WERI-Rb-1 (cell line): Measurements from ENCODE around the gene GIMAP8.

Source experiments
- DNase-seq: peaks from one replicate; pipeline ENCODE4 v3.0.0-alpha.2; 2020
- H3K27ac ChIP-seq: fragments of 250-450 bp; sonication (Bioruptor Pico); 2 replicates; pipeline ENCODE4 v1.5.1; 2020; ENCODE audit warnings: mild to moderate bottlenecking, moderate library complexity
- H3K27me3 ChIP-seq: fragments of 250-450 bp; sonication (Bioruptor Pico); 2 replicates; pipeline ENCODE4 v1.5.1; 2021; ENCODE audit warnings: mild to moderate bottlenecking, low read depth, moderate library complexity; ENCODE audit not compliant: insufficient read depth, severe bottlenecking
- H3K36me3 ChIP-seq: fragments of 250-450 bp; sonication (Bioruptor Pico); 2 replicates; pipeline ENCODE4 v1.5.1; 2020; ENCODE audit warnings: mild to moderate bottlenecking, moderate library complexity
- H3K4me3 ChIP-seq: 2 replicates; pipeline ENCODE4 v1.5.1; 2011; ENCODE audit warnings: low read depth, mild to moderate bottlenecking, control low read depth, low read length
- H3K9me3 ChIP-seq: fragments of 250-450 bp; sonication (Bioruptor Pico); 2 replicates; pipeline ENCODE4 v1.5.1; 2021; ENCODE audit warnings: mild to moderate bottlenecking, moderate library complexity; ENCODE audit not compliant: severe bottlenecking
- CTCF ChIP-seq: IDR thresholded peaks from 2 replicates; pipeline ENCODE4 v1.5.1; 2011; ENCODE audit warnings: low read depth, mild to moderate bottlenecking, control low read depth, inconsistent platforms, low read length

Gene GIMAP8

GRCh38 chr7:150410680-150411346 is 39.6 kb upstream of the GIMAP8 start:
- Histone ChIP-seq H3K36me3 (peaks cover 15% of the 10 kb centered on the region), H3K4me3 (no peak overlapping the region), H3K27me3 (no peaks in the 10 kb centered on the region), H3K9me3 (no peaks in the 10 kb centered on the region), H3K27ac (no peak overlapping the region)
- TF ChIP-seq CTCF: no peak
- no peak for DNase-seq

DNA sequence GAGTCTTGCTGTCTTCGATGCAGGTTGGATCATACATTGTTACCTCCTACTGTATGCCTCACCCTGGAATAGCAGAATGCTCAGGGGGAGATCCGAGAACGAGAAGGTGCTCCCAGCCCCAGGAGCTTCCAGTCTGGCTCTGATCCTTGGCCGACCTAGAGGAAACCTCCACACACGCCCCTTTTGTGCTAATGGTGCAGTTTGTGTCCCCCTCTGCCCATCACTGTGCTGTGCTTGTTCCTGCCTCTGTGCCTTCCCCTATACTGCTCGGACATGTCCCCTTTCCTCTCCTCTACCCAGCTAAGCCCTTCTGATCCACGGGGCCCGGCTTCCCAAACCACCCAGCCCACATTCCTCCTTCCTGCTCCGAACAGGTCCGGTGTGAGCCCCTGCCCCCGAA is 38.8 kb upstream of the GIMAP8 start:
- Histone ChIP-seq H3K4me3 (no peak overlapping the region), H3K36me3 (peaks cover 15% of the 10 kb centered on the region), H3K27ac (no peak overlapping the region), H3K27me3 (no peaks in the 10 kb centered on the region), H3K9me3 (no peaks in the 10 kb centered on the region)
- no peak for TF ChIP-seq CTCF
- DNase-seq: no peak

GRCh38 chr7:150412016-150412415 is 38.4 kb upstream of the GIMAP8 start:
- Histone ChIP-seq H3K27me3 (no peaks in the 10 kb centered on the region), H3K9me3 (no peaks in the 10 kb centered on the region), H3K36me3 (peaks cover 15% of the 10 kb centered on the region), H3K4me3 (no peak overlapping the region), H3K27ac (no peak overlapping the region)
- no peak for TF ChIP-seq CTCF
- no peak for DNase-seq

DNA sequence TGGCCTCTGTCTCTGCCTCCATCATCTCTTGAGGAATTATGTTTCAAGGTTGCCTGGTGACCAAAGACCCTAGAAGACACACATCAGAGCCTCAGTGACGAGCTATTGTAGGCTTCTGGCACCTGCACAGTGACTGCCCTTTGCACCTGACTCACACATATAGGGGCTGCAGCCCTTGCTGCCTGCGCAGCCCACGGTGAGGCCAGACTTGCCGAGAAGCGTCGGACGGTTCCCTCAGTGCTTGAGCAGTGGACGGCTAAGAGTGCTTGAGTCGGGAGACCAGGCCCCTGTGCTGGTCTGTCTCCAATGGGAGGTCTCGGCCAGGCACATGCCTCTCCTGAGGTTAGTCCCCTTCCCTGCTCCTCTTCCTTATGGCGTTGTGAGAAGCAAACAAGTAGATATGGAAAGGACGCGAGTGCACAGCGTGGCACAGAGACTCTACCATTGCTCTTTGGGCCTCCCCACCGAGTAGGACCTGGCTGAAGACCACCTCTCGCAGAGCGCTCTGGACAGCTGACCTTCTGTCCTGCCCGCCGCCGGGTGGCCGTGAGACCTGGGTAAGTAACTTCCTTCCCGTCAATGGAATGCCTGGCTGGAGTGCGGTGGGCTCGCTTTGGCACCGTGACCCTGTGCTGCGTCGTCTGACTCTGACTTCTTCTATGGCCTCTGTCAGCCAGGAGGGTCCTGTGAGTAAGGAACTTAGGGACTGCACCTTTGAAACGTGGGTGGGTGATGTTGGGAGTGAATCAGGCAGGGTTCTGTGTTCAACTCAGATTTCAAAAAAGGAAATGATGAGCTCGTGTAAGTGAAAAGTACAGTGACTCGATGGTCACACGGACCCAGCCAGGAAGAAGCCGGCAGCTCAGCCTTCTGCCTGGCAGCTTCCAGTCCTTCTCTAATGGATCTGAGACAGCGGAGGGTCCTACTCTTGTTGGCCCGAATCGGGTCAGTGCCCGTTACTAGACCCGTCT is 37.6 kb upstream of the GIMAP8 start:
- no peak for TF ChIP-seq CTCF
- peaks cover 15% of the 10 kb centered on the region for H3K36me3 ChIP-seq
- H3K9me3 ChIP-seq: no peaks in the 10 kb centered on the region
- H3K27ac ChIP-seq: no peak overlapping the region
- no peaks in the 10 kb centered on the region for H3K27me3 ChIP-seq
- no peak overlapping the region for H3K4me3 ChIP-seq
- DNase-seq: no peak

- H3K27me3 ChIP-seq: no peaks in the 10 kb centered on the region
- no peak overlapping the region for H3K27ac ChIP-seq
- no peak for DNase-seq
- peaks cover 14% of the 10 kb centered on the region for H3K36me3 ChIP-seq
- H3K4me3 ChIP-seq: no peak overlapping the region
- H3K9me3 ChIP-seq: no peaks in the 10 kb centered on the region
- TF ChIP-seq CTCF: no peak
Measured at GRCh38 chr7:150413640-150414081, 36.8 kb upstream of the GIMAP8 start.
